Erythroblast (primary cell): ENCODE results near the gene INF2.

Experiments
- GATA1 ChIP-seq: IDR thresholded peaks from 2 replicates; pipeline ENCODE4 v1.6.1; 2011; ENCODE audit warnings: low read depth, mild to moderate bottlenecking, control low read depth, low read length, moderate library complexity
- POLR2A ChIP-seq: IDR thresholded peaks from 2 replicates; pipeline ENCODE4 v1.6.1; 2011; ENCODE audit warnings: mild to moderate bottlenecking, low read length

DNA sequence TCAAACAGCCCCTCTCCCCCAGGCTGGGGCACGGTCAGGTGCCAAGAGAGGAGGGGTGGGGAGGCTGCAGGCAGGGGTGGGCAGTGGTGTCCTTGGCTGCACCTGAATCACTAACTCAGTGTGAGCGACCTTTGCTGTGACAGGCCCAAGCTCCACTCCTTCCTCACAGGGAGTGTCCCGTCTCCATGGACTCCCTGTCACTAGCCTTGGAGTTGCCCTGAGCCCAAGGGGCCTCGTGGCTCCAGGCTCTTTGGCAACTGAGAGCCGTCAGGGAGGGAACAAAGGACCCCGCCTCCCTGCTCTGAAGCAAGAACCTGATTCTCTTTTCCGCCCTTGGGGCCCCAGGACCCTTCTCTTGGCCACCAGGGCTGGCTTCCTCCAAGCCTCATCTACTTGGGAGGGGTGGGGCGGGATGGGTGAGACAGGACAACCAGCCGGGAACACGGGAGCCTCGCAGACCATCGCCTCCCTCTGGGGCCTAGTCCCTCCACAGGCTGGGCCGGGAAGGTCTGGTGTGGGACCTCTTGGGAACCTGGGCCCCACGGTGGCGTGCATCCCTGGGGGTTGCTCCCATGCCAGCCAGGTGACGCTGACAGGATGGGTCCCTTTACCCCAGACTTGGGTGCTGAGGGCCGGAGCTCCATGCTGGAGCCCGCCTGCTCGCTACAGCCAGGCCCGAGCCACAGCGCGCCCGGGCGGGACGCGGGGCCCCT is 33.7 kb downstream of the INF2 start:
- TF ChIP-seq POLR2A (no peak), GATA1 (no peak)
